Subcutaneous adipose tissue (tissue), 4 donors: ENCODE measurements around the gene BLVRA. TPM values are rescaled to one million over a fixed set of nuclear protein-coding genes. Genes with fewer than 3 reads are reported as not detected.

Experiments used
- total RNA-seq, 4 donors: library from RNA; depleted of rRNA; stranded (reverse); fragments of >200 nt; gene quantifications; one replicate each; pipeline ENCODE4 v1.1.0, GENCODE V29; 2016
- TF ChIP-seq, protein P1 (sequence below): fragments of 450-650 bp; IDR thresholded peaks from one replicate; pipeline ENCODE4 v1.5.1; 2016; ENCODE audit warnings: low read depth, mild to moderate bottlenecking, control low read depth, antibody characterized with exemption, moderate library complexity

BLVRA gene, protein sequence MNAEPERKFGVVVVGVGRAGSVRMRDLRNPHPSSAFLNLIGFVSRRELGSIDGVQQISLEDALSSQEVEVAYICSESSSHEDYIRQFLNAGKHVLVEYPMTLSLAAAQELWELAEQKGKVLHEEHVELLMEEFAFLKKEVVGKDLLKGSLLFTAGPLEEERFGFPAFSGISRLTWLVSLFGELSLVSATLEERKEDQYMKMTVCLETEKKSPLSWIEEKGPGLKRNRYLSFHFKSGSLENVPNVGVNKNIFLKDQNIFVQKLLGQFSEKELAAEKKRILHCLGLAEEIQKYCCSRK
- total RNA-seq, result 10 to 100 TPM; 68.0 to 81.2 (median 72.9) TPM

DNA sequence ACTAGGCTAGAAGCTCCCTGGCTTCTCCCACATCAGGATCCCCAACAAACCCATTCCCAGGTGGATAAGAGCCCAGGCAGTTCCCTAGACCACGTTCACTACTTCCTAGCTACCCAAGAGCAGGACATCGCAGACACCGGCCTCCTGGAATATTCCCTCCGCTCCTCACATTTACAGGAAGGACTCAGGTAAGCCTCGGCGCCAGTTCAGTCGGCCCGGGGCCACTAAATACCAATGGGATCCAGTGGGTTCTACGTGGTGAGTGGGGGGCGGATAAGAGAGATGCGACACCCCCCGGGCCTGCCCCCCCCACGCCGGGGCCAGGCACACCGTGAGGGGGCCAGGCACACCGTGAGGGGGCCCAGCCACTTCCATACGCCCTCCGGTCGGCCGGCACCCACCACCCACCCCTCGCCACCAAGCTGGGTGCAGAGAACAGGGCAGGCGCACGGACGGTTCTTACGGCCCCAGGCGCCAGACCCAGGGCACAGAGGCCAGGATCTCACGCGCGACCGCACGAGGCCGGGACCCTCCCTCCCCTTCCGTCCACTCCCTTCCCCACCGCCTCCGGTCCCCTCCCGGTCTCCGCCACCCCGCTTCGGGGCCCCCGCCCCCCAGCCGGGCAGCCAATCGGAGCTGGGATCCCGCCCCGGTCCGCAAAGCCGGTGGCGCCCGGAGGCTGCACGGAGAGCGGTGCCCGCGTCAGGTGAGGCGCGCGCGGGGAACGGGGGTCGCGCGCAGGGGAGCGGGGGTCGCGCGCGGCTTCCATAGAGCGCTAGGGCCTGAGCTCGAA is at the start of gene BLVRA:
Gene BLVRA, plus strand, starts transcription at position 652 of the 793 bp plus-strand sequence. CDS start 12,479 bp downstream, outside the sequence.
- TF ChIP-seq, protein P1, sequence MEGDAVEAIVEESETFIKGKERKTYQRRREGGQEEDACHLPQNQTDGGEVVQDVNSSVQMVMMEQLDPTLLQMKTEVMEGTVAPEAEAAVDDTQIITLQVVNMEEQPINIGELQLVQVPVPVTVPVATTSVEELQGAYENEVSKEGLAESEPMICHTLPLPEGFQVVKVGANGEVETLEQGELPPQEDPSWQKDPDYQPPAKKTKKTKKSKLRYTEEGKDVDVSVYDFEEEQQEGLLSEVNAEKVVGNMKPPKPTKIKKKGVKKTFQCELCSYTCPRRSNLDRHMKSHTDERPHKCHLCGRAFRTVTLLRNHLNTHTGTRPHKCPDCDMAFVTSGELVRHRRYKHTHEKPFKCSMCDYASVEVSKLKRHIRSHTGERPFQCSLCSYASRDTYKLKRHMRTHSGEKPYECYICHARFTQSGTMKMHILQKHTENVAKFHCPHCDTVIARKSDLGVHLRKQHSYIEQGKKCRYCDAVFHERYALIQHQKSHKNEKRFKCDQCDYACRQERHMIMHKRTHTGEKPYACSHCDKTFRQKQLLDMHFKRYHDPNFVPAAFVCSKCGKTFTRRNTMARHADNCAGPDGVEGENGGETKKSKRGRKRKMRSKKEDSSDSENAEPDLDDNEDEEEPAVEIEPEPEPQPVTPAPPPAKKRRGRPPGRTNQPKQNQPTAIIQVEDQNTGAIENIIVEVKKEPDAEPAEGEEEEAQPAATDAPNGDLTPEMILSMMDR, result no peak

- TF ChIP-seq, protein P1, result no peak
Observed at GRCh38 chr7:43711503-43711902, 47.0 kb upstream of the BLVRA start.

DNA sequence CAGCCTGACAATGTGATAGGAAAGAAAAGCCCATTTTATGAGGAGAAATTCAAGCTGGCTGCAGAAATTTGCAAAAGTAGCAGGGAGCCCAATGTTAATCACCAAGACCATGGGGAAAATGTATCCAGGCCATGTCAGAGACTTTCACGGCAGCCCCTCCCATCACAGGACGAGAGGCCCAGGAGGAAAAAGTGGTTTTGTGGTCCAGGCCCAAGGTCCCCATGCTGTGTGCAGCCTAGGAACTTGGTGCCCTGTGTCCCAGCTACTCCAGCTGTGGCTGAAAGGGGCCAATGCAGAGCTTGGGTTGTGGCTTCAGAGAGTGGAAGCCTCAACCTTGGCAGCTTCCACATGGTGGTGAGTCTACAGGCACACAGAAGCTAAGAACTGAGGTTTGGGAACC is 41.9 kb upstream of the BLVRA start:
- TF ChIP-seq, protein P1, result no peak

DNA sequence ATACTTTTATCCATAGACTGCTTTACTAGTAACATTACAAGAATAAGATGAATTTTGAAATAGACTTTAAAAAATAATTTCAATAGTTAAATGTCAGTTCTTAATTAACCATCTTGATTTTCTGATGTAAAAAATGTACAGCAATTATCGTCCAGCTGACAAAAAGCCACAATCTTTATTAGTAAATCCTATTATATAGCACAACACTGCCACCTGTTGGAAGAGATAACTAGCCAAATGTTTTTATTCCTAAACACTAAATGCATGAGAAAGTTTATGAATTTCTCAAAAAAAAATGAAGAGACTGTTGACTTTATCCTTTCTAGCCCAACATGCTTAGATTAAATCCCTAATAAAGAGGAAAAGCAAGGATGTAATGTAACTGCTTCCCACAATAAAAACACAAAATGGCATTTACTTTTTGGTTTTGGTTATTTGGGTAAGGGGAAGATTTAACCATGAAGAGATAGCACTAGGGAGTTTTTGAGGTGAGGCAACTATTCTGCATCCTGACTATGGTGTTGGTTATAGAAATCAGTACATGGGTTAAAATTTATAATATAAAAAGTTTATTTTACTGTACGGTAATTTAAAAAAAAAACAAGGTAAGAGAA is 37.2 kb upstream of the BLVRA start:
- TF ChIP-seq, protein P1, result no peak

- TF ChIP-seq, protein P1, result no peak
Observed at GRCh38 chr7:43723007-43723341, 35.5 kb upstream of the BLVRA start.

- TF ChIP-seq, protein P1, result no peak
Observed at GRCh38 chr7:43725251-43725650, 33.2 kb upstream of the BLVRA start.

GRCh38 chr7:43726466-43726865 is 32.0 kb upstream of the BLVRA start:
- TF ChIP-seq, protein P1, result no peak
